Amniotic epithelial cell (primary cell): ENCODE results near the gene CNTN4.

Experiments
- DNase-seq: peaks from one replicate; pipeline ENCODE4 v3.0.0-alpha.2; 2010; ENCODE audit warnings: low read depth

CNTN4 gene

DNA sequence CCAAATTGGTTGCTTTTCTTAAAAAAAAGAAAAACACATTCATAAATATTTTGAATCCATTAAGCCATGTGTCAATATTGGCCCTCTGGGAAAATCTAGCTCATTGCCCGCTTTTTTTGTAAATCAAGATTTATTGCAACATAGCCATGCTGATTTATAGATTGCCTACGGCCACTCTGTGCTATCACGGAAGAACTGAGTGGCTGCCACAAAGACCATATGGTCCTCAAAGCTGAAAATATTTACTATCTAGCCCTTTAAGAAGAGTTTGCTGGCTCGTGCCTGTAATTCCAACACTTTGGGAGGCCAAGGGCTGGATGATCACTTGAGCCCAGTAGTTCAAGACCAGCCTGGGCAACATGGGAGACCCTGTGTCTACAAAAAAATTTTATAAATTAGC is 965.6 kb downstream of the CNTN4 start:
- no peak for DNase-seq

- no peak for DNase-seq
Measured at GRCh38 chr3:3065876-3066275, 967.2 kb downstream of the CNTN4 start.

- DNase-seq, result no peak
Measured at GRCh38 chr3:3066378-3066777, 967.7 kb downstream of the CNTN4 start.

- DNase-seq, result no peak
Measured at GRCh38 chr3:3066910-3067309, 968.2 kb downstream of the CNTN4 start.

DNA sequence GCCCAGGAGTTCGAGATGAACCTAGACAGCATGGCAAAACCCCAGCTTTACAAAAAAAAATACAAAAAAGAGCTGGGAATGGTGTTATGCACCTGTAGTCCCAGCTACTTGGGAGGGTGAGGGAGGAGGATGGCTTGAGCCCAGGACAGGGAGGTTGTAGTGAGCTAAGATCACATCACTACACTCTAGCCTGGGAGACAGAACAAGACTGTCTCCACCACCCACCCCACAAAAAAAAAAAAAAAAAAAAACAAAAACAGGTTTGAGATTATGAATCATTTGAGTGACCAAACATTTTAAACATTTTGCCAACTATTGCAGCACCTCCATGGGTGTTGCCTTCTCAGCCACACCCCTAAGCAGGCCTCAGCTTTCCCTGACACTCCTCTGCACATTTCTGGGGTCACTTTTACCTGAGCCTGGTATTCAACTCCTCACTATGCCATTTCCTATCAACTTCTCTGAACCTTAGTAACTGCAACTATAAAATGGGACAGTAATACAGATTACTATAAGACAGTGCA is 969.8 kb downstream of the CNTN4 start:
- DNase-seq, result no peak

GRCh38 chr3:3069723-3070122 is 971.1 kb downstream of the CNTN4 start:
- DNase-seq, result no peak

GRCh38 chr3:3071136-3071535 is 972.5 kb downstream of the CNTN4 start:
- no peak for DNase-seq

GRCh38 chr3:3074551-3075257 is 976.0 kb downstream of the CNTN4 start:
- no peak for DNase-seq

GRCh38 chr3:3080309-3080708 is 981.6 kb downstream of the CNTN4 start:
- no peak for DNase-seq

GRCh38 chr3:3081381-3082233 is 982.9 kb downstream of the CNTN4 start:
- DNase-seq, result no peak

- DNase-seq, result no peak
Measured at GRCh38 chr3:3082234-3082924, 983.7 kb downstream of the CNTN4 start.

DNA sequence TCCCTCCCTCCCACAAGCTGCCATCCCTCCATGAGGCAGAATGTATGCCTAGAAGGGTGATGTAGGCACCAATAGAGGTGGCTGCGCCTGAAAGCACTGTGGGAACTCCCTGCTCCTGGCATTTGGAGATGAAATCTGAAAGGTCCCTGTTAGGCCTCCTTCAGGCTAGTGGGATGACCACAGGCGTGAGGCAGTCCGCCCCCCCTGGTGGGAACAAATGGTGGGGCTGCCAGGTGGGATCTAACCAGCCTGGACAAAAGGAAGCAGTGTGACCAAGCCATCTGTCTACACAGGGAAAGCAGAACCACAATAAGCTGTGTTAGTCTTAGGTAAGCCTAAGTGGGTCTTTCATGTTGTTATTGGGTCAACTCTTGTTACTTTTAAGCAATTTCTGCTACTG is 986.2 kb downstream of the CNTN4 start:
- DNase-seq, result no peak

DNA sequence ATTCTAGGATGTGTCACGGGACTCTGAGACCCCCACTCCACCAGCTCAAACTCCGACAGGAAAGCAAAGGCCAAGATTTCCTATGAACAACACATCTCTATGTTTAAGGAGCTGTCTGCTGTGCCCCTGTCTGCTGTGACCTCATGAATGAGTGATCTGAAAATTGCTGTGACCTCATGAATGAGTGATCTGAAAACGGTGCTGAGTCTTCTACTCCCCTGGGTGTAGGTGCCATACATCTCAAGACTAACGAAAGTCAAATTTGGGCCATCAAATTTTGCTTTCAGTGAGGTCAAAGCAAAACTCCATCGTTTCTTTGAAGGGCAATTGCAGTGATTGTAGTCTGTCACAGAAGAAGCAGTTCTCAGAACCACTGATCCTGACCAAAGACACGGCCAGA is 987.1 kb downstream of the CNTN4 start:
- no peak for DNase-seq

DNA sequence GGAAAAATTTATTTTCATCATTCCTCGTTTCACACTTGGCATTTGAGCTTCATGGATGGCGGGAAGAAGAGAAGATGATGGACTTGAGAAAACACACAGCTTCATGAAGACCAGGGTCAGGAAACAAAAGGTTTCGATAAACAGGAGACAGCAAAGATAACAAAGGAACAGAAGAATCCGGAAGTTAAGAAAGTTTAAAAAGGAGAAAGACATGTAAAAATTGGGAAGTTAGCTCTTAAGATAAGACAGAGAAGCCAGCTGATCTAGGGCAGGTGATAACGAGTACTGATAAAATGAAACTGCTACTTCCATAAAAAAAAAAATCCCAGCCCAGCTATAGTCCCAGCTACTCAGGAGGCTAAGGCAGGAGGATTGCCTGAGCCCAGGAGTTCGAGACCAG is 987.6 kb downstream of the CNTN4 start:
- no peak for DNase-seq

DNA sequence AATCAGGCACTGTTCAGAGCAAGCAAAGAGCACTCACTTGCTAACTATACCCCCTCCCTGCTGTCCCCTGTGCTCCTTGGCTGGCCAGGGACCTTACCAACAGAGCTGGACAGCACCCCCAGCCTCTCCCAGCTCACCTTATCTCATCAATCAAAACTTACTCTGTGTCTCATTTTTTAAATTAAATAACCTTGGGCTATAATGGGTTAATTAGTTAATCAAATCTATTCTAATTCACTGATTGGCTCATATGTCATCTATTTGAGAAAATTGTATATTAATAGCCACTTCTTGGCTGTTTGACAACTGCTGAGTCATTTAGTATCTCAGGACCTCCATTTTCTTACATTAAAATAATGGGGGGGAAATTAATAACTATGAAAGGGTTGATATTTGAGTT is 988.6 kb downstream of the CNTN4 start:
- no peak for DNase-seq

DNA sequence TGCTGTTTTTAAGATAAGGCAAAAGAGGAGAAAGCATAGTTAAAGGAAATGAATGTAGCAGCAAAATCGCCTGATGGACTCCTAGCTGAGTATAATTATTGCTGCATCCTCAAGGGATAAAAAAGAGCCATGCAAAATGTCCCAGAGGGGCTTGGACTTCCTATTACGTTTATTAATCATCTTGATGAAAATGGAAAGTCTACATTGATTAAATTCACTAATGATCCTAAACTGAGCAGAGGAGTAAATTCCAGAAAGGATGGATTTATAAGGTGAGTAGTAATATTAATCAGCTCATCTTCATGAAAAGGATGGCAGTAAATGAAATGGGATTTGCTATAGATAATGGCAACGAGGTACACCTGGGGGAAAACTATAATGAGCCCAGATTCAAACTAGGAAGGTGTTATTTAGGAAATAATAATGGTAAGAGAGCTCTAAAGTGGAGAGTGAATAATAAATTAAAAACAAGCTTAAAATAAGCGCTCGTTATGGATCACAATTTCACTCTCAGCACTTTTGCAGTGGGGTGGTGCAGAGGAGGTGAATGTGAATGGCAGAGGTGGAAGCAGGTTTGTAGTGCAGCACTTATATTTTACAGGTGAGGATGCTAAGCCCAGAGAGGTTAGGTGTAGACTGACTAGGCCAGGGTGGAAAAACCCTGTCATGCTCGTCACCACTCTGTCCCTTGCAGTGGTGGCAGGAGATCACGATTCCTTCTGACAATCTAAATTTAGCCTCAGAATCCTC is 989.2 kb downstream of the CNTN4 start:
- DNase-seq, result no peak

DNA sequence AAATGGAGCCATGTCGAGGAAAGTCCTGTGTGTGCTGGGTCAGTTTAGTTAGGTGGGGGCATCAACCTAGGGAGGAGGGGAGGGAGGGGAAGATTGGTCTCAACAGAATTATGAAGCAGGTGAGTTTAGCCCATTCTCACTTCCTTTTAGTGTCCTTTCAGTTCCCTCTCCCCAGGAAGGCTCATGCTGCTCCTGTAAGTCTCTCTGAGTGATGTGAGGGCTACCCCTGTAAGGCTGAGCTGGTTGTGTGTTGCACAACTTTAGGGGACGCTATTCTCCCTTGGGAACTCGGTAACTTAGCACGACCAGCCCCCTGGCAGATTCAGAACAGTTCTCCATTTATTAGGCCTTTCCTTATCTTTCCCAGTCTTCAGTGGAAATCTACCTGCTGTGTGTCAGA is 990.4 kb downstream of the CNTN4 start:
- no peak for DNase-seq

GRCh38 chr3:3097958-3098357 is 999.3 kb downstream of the CNTN4 start:
- no peak for DNase-seq

GRCh38 chr3:3101660-3102458 is 1003.2 kb downstream of the CNTN4 start:
- DNase-seq, result no peak

DNA sequence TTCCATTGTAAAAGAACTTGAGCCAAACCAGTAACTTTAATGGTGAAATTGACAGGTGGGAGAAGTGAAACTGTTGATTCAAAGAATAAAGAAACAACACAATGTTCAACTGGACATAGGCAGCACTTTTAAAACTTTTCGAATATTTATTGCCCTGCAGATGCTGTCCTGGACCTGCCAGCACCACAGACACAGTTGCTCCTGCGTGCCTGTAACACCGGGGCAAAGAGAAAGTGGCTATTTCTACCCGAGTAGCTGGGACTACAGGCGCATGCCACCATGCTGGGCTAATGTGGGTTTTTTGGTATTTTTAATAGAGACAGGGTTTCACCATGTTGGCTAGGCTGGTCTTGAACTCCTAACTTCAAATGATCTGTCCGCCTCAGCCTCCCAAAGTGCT is 1004.1 kb downstream of the CNTN4 start:
- no peak for DNase-seq

GRCh38 chr3:3105246-3105645 is 1006.6 kb downstream of the CNTN4 start:
- no peak for DNase-seq
